ENCODE measurements around the gene DNAJA1.

DNAJA1 gene

GRCh38 chr9:33017283-33018041 lies 7.6 kb upstream of the DNAJA1 start:
- no peaks in the 10 kb centered on the region for H3K27me3 ChIP-seq (replicated peaks in 2 of 5; ENCODE audit: control insufficient read depth in 4 of 5, insufficient read depth in 5 of 5, low read length in 4 of 5)
- peaks cover 2 to 11% (median 8%) of the 10 kb centered on the region in 4 experiments for H3K36me3 ChIP-seq (ENCODE audit: control insufficient read depth in 4 of 4, insufficient read depth in 4 of 4, low read length in 3 of 4)
- H3K27ac ChIP-seq (ENCODE audit: insufficient read depth in 1 of 2, low read depth in 1 of 2, low read length in 2 of 2, poor library complexity in 1 of 2, severe bottlenecking in 2 of 2): no peak overlapping the region
- DNase-seq: no peak
- POLR2A ChIA-PET: no interaction called here
- CTCF ChIA-PET: interaction anchor here (0.7 kb wide), 2 partner anchors 9 to 14 kb away, joined by 3 read pairs; no protein-coding TSS in a partner anchor
- no peaks in the 10 kb centered on the region for H3K9me3 ChIP-seq (ENCODE audit: control extremely low read depth in 1 of 5, control insufficient read depth in 4 of 5, insufficient read depth in 2 of 5, low read depth in 1 of 5, low read length in 4 of 5)
- WGBS (ENCODE audit: insufficient coverage): 100% methylated on average over 2 of the region's 6 CpGs
- peaks cover 0 to 4% (median under 1%) of the 10 kb centered on the region in 4 experiments for H3K4me1 ChIP-seq (ENCODE audit: control extremely low read depth in 1 of 4, control insufficient read depth in 4 of 4, insufficient read depth in 4 of 4, low read length in 3 of 4)
- no peak overlapping the region for H3K4me3 ChIP-seq (ENCODE audit: control insufficient read depth in 1 of 7, extremely low read depth in 1 of 7, insufficient read depth in 4 of 7, low read depth in 2 of 7, low read length in 6 of 7)

- DNase-seq: no peak
- 96% methylated on average over 22 of the region's 25 CpGs for WGBS (ENCODE audit: insufficient coverage)
- no peak overlapping the region for H3K27ac ChIP-seq (ENCODE audit: insufficient read depth in 1 of 2, low read depth in 1 of 2, low read length in 2 of 2, poor library complexity in 1 of 2, severe bottlenecking in 2 of 2)
- POLR2A ChIA-PET: no interaction called here
- H3K27me3 ChIP-seq (replicated peaks in 2 of 5; ENCODE audit: control insufficient read depth in 4 of 5, insufficient read depth in 5 of 5, low read length in 4 of 5): no peaks in the 10 kb centered on the region
- H3K4me3 ChIP-seq (ENCODE audit: control insufficient read depth in 1 of 7, extremely low read depth in 1 of 7, insufficient read depth in 4 of 7, low read depth in 2 of 7, low read length in 6 of 7): no peak overlapping the region
- no peaks in the 10 kb centered on the region for H3K9me3 ChIP-seq (ENCODE audit: control extremely low read depth in 1 of 5, control insufficient read depth in 4 of 5, insufficient read depth in 2 of 5, low read depth in 1 of 5, low read length in 4 of 5)
- H3K4me1 ChIP-seq (ENCODE audit: control extremely low read depth in 1 of 4, control insufficient read depth in 4 of 4, insufficient read depth in 4 of 4, low read length in 3 of 4): peaks cover 11 to 26% (median 14%) of the 10 kb centered on the region in 4 experiments
- CTCF ChIA-PET: interaction anchor here (1.3 kb wide), 1 partner anchor 18 kb away, joined by 3 read pairs; the partner anchor contains the start of gene APTX
- H3K36me3 ChIP-seq (ENCODE audit: control insufficient read depth in 4 of 4, insufficient read depth in 4 of 4, low read length in 3 of 4): peaks cover 2 to 11% (median 8%) of the 10 kb centered on the region in 4 experiments
Observed at GRCh38 chr9:33019797-33020196, 5.3 kb upstream of the DNAJA1 start.

- Histone ChIP-seq H3K36me3 (ENCODE audit: control insufficient read depth in 4 of 4, insufficient read depth in 4 of 4, low read length in 3 of 4) (peaks cover 2 to 22% (median 14%) of the 10 kb centered on the region in 4 experiments), H3K9me3 (ENCODE audit: control extremely low read depth in 1 of 5, control insufficient read depth in 4 of 5, insufficient read depth in 2 of 5, low read depth in 1 of 5, low read length in 4 of 5) (no peaks in the 10 kb centered on the region), H3K4me3 (ENCODE audit: control insufficient read depth in 1 of 7, extremely low read depth in 1 of 7, insufficient read depth in 4 of 7, low read depth in 2 of 7, low read length in 6 of 7) (no peak overlapping the region), H3K4me1 (ENCODE audit: control extremely low read depth in 1 of 4, control insufficient read depth in 4 of 4, insufficient read depth in 4 of 4, low read length in 3 of 4) (peaks cover 18 to 40% (median 23%) of the 10 kb centered on the region in 4 experiments), H3K27me3 (replicated peaks in 2 of 5; ENCODE audit: control insufficient read depth in 4 of 5, insufficient read depth in 5 of 5, low read length in 4 of 5) (no peaks in the 10 kb centered on the region), H3K27ac (ENCODE audit: insufficient read depth in 1 of 2, low read depth in 1 of 2, low read length in 2 of 2, poor library complexity in 1 of 2, severe bottlenecking in 2 of 2) (peak overlapping the region in 1 of 2 experiments; percentile 25)
- ChIA-PET POLR2A (interaction anchor here (0.5 kb wide), 1 partner anchor 437 kb away, joined by 4 read pairs; no protein-coding TSS in a partner anchor), CTCF (interaction anchor here (1.0 kb wide), 1 partner anchor 20 kb away, joined by 3 read pairs; no protein-coding TSS in a partner anchor)
- no peak for DNase-seq
- WGBS (ENCODE audit: insufficient coverage): 100% methylated on average over 1 of the region's 3 CpGs
Observed at GRCh38 chr9:33022303-33022702, 2.8 kb upstream of the DNAJA1 start.

- CTCF ChIA-PET: interaction anchor here (0.7 to 1.0 kb wide), 2 partner anchors 20 to 21 kb away, joined by 3 read pairs; no protein-coding TSS in a partner anchor
- Histone ChIP-seq H3K9me3 (ENCODE audit: control extremely low read depth in 1 of 5, control insufficient read depth in 4 of 5, insufficient read depth in 2 of 5, low read depth in 1 of 5, low read length in 4 of 5) (no peaks in the 10 kb centered on the region), H3K36me3 (ENCODE audit: control insufficient read depth in 4 of 4, insufficient read depth in 4 of 4, low read length in 3 of 4) (peaks cover 2 to 27% (median 16%) of the 10 kb centered on the region in 4 experiments), H3K27me3 (replicated peaks in 2 of 5; ENCODE audit: control insufficient read depth in 4 of 5, insufficient read depth in 5 of 5, low read length in 4 of 5) (no peaks in the 10 kb centered on the region), H3K4me1 (ENCODE audit: control extremely low read depth in 1 of 4, control insufficient read depth in 4 of 4, insufficient read depth in 4 of 4, low read length in 3 of 4) (peaks cover 18 to 45% (median 23%) of the 10 kb centered on the region in 4 experiments), H3K27ac (ENCODE audit: insufficient read depth in 1 of 2, low read depth in 1 of 2, low read length in 2 of 2, poor library complexity in 1 of 2, severe bottlenecking in 2 of 2) (peak overlapping the region in 1 of 2 experiments; percentile 14), H3K4me3 (ENCODE audit: control insufficient read depth in 1 of 7, extremely low read depth in 1 of 7, insufficient read depth in 4 of 7, low read depth in 2 of 7, low read length in 6 of 7) (no peak overlapping the region)
- DNase-seq: no peak
- 98% methylated on average over 5 of the region's 7 CpGs for WGBS (ENCODE audit: insufficient coverage)
- POLR2A ChIA-PET: interaction anchor here (0.5 kb wide), 1 partner anchor 437 kb away, joined by 4 read pairs; no protein-coding TSS in a partner anchor
Observed at GRCh38 chr9:33022755-33023154, 2.3 kb upstream of the DNAJA1 start.

- no peak for DNase-seq
- H3K27ac ChIP-seq (ENCODE audit: insufficient read depth in 1 of 2, low read depth in 1 of 2, low read length in 2 of 2, poor library complexity in 1 of 2, severe bottlenecking in 2 of 2): peak overlapping the region in 1 of 2 experiments; percentile 98
- ChIA-PET POLR2A (no interaction called here), CTCF (interaction anchor here (1.6 kb wide), 1 partner anchor 169 kb away, joined by 3 read pairs; no protein-coding TSS in a partner anchor)
- H3K27me3 ChIP-seq (replicated peaks in 2 of 5; ENCODE audit: control insufficient read depth in 4 of 5, insufficient read depth in 5 of 5, low read length in 4 of 5): no peaks in the 10 kb centered on the region
- peak overlapping the region in 2 of 7 experiments; percentile 97 to 99 for H3K4me3 ChIP-seq (ENCODE audit: control insufficient read depth in 1 of 7, extremely low read depth in 1 of 7, insufficient read depth in 4 of 7, low read depth in 2 of 7, low read length in 6 of 7)
- H3K9me3 ChIP-seq (ENCODE audit: control extremely low read depth in 1 of 5, control insufficient read depth in 4 of 5, insufficient read depth in 2 of 5, low read depth in 1 of 5, low read length in 4 of 5): no peaks in the 10 kb centered on the region
- peaks cover 18 to 51% (median 27%) of the 10 kb centered on the region in 4 experiments for H3K4me1 ChIP-seq (ENCODE audit: control extremely low read depth in 1 of 4, control insufficient read depth in 4 of 4, insufficient read depth in 4 of 4, low read length in 3 of 4)
- 98% methylated on average over 4 of the region's 4 CpGs for WGBS (ENCODE audit: insufficient coverage)
- H3K36me3 ChIP-seq (ENCODE audit: control insufficient read depth in 4 of 4, insufficient read depth in 4 of 4, low read length in 3 of 4): peaks cover 4 to 35% (median 24%) of the 10 kb centered on the region in 4 experiments
Observed at GRCh38 chr9:33023661-33024060, 1.4 kb upstream of the DNAJA1 start.

GRCh38 chr9:33024126-33024965 lies 727 bp upstream of the DNAJA1 start:
- peaks cover 18 to 52% (median 27%) of the 10 kb centered on the region in 4 experiments for H3K4me1 ChIP-seq (ENCODE audit: control extremely low read depth in 1 of 4, control insufficient read depth in 4 of 4, insufficient read depth in 4 of 4, low read length in 3 of 4)
- DNase-seq: peak; percentile 21 to 58 (median 52)
- peak overlapping the region; percentile 81 to 99 (median 94) for H3K4me3 ChIP-seq (ENCODE audit: control insufficient read depth in 1 of 7, extremely low read depth in 1 of 7, insufficient read depth in 4 of 7, low read depth in 2 of 7, low read length in 6 of 7)
- H3K9me3 ChIP-seq (ENCODE audit: control extremely low read depth in 1 of 5, control insufficient read depth in 4 of 5, insufficient read depth in 2 of 5, low read depth in 1 of 5, low read length in 4 of 5): no peaks in the 10 kb centered on the region
- WGBS (ENCODE audit: insufficient coverage): 84% methylated on average over 13 of the region's 33 CpGs
- CTCF ChIA-PET: interaction anchor here (0.6 to 1.6 kb wide), 3 partner anchors 12 to 168 kb away, joined by 3 read pairs; no protein-coding TSS in a partner anchor
- POLR2A ChIA-PET: interaction anchor here (0.5 to 2.0 kb wide), 12 partner anchors 9 to 1979 kb away, joined by 3 to 7 read pairs (median 4); partner anchors contain the start of gene APTX
- peaks cover 8 to 39% (median 29%) of the 10 kb centered on the region in 4 experiments for H3K36me3 ChIP-seq (ENCODE audit: control insufficient read depth in 4 of 4, insufficient read depth in 4 of 4, low read length in 3 of 4)
- H3K27me3 ChIP-seq (replicated peaks in 2 of 5; ENCODE audit: control insufficient read depth in 4 of 5, insufficient read depth in 5 of 5, low read length in 4 of 5): no peaks in the 10 kb centered on the region
- H3K27ac ChIP-seq (ENCODE audit: insufficient read depth in 1 of 2, low read depth in 1 of 2, low read length in 2 of 2, poor library complexity in 1 of 2, severe bottlenecking in 2 of 2): peak overlapping the region; percentile 74 to 98
